ENCODE measurements around the gene SOX6. TPM values are rescaled to one million over a fixed set of nuclear protein-coding genes. Genes with fewer than 3 reads are reported as not detected.

The SOX6 gene
- polyA plus RNA-seq, 1 donor (not counting 4 experiments of a cell fraction or from before 2014, with no cell fraction given), result 6.0 TPM

DNA sequence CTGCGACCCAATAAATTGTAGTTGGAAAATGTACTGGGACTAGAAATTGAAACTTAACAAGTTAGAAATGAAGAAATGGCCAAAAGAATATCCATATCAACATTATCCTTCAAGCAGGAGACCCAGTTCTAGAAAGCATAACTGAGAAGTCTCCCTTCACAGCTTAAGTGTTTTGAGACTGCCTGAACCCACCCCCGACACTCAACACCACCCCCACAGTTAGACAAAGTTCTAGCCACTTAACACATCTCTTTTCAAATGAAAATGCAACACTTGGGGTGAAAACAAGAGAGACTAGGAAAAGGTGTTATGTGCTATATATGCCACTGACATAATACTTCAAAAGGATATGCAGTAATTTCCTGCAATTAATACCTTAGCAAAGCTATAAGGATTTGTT lies 184.5 kb downstream of the SOX6 start:
- TF ChIP-seq, protein P1, sequence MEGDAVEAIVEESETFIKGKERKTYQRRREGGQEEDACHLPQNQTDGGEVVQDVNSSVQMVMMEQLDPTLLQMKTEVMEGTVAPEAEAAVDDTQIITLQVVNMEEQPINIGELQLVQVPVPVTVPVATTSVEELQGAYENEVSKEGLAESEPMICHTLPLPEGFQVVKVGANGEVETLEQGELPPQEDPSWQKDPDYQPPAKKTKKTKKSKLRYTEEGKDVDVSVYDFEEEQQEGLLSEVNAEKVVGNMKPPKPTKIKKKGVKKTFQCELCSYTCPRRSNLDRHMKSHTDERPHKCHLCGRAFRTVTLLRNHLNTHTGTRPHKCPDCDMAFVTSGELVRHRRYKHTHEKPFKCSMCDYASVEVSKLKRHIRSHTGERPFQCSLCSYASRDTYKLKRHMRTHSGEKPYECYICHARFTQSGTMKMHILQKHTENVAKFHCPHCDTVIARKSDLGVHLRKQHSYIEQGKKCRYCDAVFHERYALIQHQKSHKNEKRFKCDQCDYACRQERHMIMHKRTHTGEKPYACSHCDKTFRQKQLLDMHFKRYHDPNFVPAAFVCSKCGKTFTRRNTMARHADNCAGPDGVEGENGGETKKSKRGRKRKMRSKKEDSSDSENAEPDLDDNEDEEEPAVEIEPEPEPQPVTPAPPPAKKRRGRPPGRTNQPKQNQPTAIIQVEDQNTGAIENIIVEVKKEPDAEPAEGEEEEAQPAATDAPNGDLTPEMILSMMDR (optimal IDR thresholded peaks at IDR 0.05 in 1 of 3, IDR thresholded peaks at IDR 0.05 in 1 of 3, conservative IDR thresholded peaks at IDR 0.05 in 1 of 3; ENCODE audit: extremely low read depth in 1 of 3, insufficient read depth in 2 of 3, low read length in 3 of 3), result no peak
- TF ChIP-seq EZH2 (IDR thresholded peaks at IDR 0.05; ENCODE audit: low read length), result no peak
- Histone ChIP-seq H3K9me3 (ENCODE audit: control insufficient read depth, low read depth, low read length) (no peaks in the 10 kb centered on the region), H3K4me2 (ENCODE audit: control insufficient read depth, extremely low read depth, insufficient read depth, low read depth, low read length) (no peak overlapping the region), H3K4me1 (ENCODE audit: control insufficient read depth, extremely low read depth, insufficient read depth, low read length) (no peaks in the 10 kb centered on the region), H3K27me3 (ENCODE audit: control insufficient read depth, extremely low read depth, insufficient read depth, low read length) (no peaks in the 10 kb centered on the region), H2AFZ (ENCODE audit: control insufficient read depth, low read length) (no peak overlapping the region), H3K9me1 (ENCODE audit: control insufficient read depth, extremely low read depth, insufficient read depth, low read length) (no peaks in the 10 kb centered on the region), H4K20me1 (ENCODE audit: control insufficient read depth, extremely low read depth, insufficient read depth, low read length) (no peaks in the 10 kb centered on the region), H3K4me3 (ENCODE audit: control insufficient read depth in 2 of 3, extremely low read depth in 1 of 3, insufficient read depth in 2 of 3, low read depth in 1 of 3, low read length in 3 of 3) (no peak overlapping the region), H3K36me3 (ENCODE audit: control insufficient read depth in 2 of 2, extremely low read depth in 1 of 2, insufficient read depth in 2 of 2, low read length in 2 of 2) (no peaks in the 10 kb centered on the region), H3K9ac (ENCODE audit: control insufficient read depth, extremely low read depth, insufficient read depth, low read length) (no peak overlapping the region), H3K79me2 (ENCODE audit: control insufficient read depth, insufficient read depth, low read length) (no peaks in the 10 kb centered on the region), H3K27ac (ENCODE audit: control insufficient read depth, insufficient read depth, low read length) (no peak overlapping the region)
- FAIRE-seq (no peak), DNase-seq (ENCODE audit: low read depth, low spot score) (no peak)
- dilution Hi-C loops (cut with MboI; ENCODE audit: extremely low pct_ligation_motif_present, low sequenced_read_pairs), result no loop called here

GRCh38 chr11:16169956-16170847 lies 186.1 kb downstream of the SOX6 start:
- TF ChIP-seq EZH2 (IDR thresholded peaks at IDR 0.05; ENCODE audit: low read length), result no peak
- TF ChIP-seq, protein P1 (optimal IDR thresholded peaks at IDR 0.05 in 1 of 3, IDR thresholded peaks at IDR 0.05 in 1 of 3, conservative IDR thresholded peaks at IDR 0.05 in 1 of 3; ENCODE audit: extremely low read depth in 1 of 3, insufficient read depth in 2 of 3, low read length in 3 of 3), result no peak
- no peaks in the 10 kb centered on the region for H3K36me3 ChIP-seq (ENCODE audit: control insufficient read depth in 2 of 2, extremely low read depth in 1 of 2, insufficient read depth in 2 of 2, low read length in 2 of 2)
- H3K4me3 ChIP-seq (ENCODE audit: control insufficient read depth in 2 of 3, extremely low read depth in 1 of 3, insufficient read depth in 2 of 3, low read depth in 1 of 3, low read length in 3 of 3), result no peak overlapping the region
- DNase-seq (ENCODE audit: low read depth, low spot score), result no peak
- no peaks in the 10 kb centered on the region for H3K4me1 ChIP-seq (ENCODE audit: control insufficient read depth, extremely low read depth, insufficient read depth, low read length)
- no peaks in the 10 kb centered on the region for H3K9me3 ChIP-seq (ENCODE audit: control insufficient read depth, low read depth, low read length)
- no peaks in the 10 kb centered on the region for H3K27me3 ChIP-seq (ENCODE audit: control insufficient read depth, extremely low read depth, insufficient read depth, low read length)
- FAIRE-seq, result no peak
- H3K4me2 ChIP-seq (ENCODE audit: control insufficient read depth, extremely low read depth, insufficient read depth, low read depth, low read length), result no peak overlapping the region
- no peaks in the 10 kb centered on the region for H3K79me2 ChIP-seq (ENCODE audit: control insufficient read depth, insufficient read depth, low read length)
- no peaks in the 10 kb centered on the region for H3K9me1 ChIP-seq (ENCODE audit: control insufficient read depth, extremely low read depth, insufficient read depth, low read length)
- no peak overlapping the region for H2AFZ ChIP-seq (ENCODE audit: control insufficient read depth, low read length)
- no peak overlapping the region for H3K9ac ChIP-seq (ENCODE audit: control insufficient read depth, extremely low read depth, insufficient read depth, low read length)
- no peaks in the 10 kb centered on the region for H4K20me1 ChIP-seq (ENCODE audit: control insufficient read depth, extremely low read depth, insufficient read depth, low read length)
- no peak overlapping the region for H3K27ac ChIP-seq (ENCODE audit: control insufficient read depth, insufficient read depth, low read length)
- dilution Hi-C loops (cut with MboI; ENCODE audit: extremely low pct_ligation_motif_present, low sequenced_read_pairs), result no loop called here

All from keratinocyte (primary cell).